ENCODE measurements around the gene SLC16A3. TPM values are rescaled to one million over a fixed set of nuclear protein-coding genes. Genes with fewer than 3 reads are reported as not detected.

Gene SLC16A3
- total and polyA plus RNA-seq, 9 of the 15 experiments (the other 6 are each of a cell fraction or from before 2014, with no cell fraction given) = 0.11 to 5.4 (median 1.2) TPM; not detected in 2

DNA sequence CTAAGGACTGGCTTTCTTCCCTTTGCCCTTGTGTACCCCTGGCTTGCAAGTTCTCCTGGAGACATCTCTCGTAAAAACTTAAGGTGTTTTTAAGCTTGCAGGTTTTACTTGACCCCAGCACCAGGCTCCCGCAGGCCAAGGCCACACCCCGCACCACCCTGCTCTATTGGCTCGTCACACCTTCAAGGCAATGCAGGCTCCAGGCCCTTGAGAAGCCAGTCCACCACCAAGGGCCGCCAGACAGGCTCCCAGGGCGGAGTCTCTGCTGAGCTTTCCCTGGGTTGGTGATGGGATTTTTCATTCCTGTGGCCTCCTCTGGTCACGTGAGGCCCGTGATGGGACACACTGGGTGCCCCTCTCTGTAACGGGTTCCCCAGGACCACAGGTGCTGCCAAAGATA is 34.8 kb downstream of the SLC16A3 start:
- Histone ChIP-seq H3K9me1 (ENCODE audit: control insufficient read depth, insufficient read depth, low read length) (peaks cover 6% of the 10 kb centered on the region), H3K36me3 (ENCODE audit: control insufficient read depth, insufficient read depth, low read length) (peaks cover 97% of the 10 kb centered on the region), H3K4me2 (ENCODE audit: insufficient read depth, low read length) (no peak overlapping the region), H3K27ac (ENCODE audit: extremely low read depth, low read depth, low read length) (no peak overlapping the region), H3K4me1 (replicated peaks in 1 of 2; ENCODE audit: control insufficient read depth in 2 of 2, insufficient read depth in 2 of 2, low read length in 2 of 2) (peaks cover 18 to 20% of the 10 kb centered on the region in 2 experiments), H3K9ac (ENCODE audit: insufficient read depth in 1 of 2, low read depth in 2 of 2, low read length in 2 of 2) (no peak overlapping the region), H3K27me3 (ENCODE audit: control insufficient read depth in 2 of 2, insufficient read depth in 2 of 2, low read length in 2 of 2) (no peaks in the 10 kb centered on the region), H2AFZ (ENCODE audit: low read depth, low read length) (no peak overlapping the region), H4K20me1 (replicated peaks; ENCODE audit: control insufficient read depth, insufficient read depth, low read length) (peaks cover 32% of the 10 kb centered on the region), H3K9me3 (replicated peaks; ENCODE audit: control insufficient read depth, insufficient read depth, low read depth, low read length) (no peaks in the 10 kb centered on the region; the same call in 1 of the 2 replicates), H3K4me3 (no peak overlapping the region), H3K79me2 (ENCODE audit: control insufficient read depth, insufficient read depth, low read length) (peaks cover 96% of the 10 kb centered on the region)
- intact Hi-C loops (cut with micrococcal nuclease) = no loop called here
- ChIA-PET CTCF (ENCODE audit: low intra/inter-chr PET ratio) (no interaction called here), POLR2A (interaction anchor here (1.0 to 1.2 kb wide), 3 partner anchors 8 to 22 kb away, joined by 4 to 6 read pairs (median 4); no protein-coding TSS in a partner anchor)
- in situ Hi-C loops (cut with MboI) = no loop called here
- peak; percentile 51; the same call in 1 of the 2 replicates for TF ChIP-seq POLR2G (IDR thresholded peaks at IDR 0.05; ENCODE audit: low read depth, low read length)
- TF ChIP-seq LCOR (CRISPR knock-in tag; IDR thresholded peaks at IDR 0.05) = no peak
- no peak for TF ChIP-seq TAF1 (IDR thresholded peaks at IDR 0.05; ENCODE audit: control insufficient read depth, extremely low read depth, insufficient read depth, low read length, severe bottlenecking)
- peak; percentile 22; the same call in 1 of the 2 replicates for TF ChIP-seq RBFOX2 (IDR thresholded peaks at IDR 0.05; ENCODE audit: low read depth, low read length)
- no peak for TF ChIP-seq ZNF586 (CRISPR knock-in tag; conservative IDR thresholded peaks at IDR 0.05)
- no peak for FAIRE-seq
- 96% methylated on average over 8 of the region's 9 CpGs for WGBS (ENCODE audit: insufficient coverage, low coverage, missing lambda C conversion rate)
- DNase-seq (ENCODE audit: extremely low read depth in 1 of 4, low spot score in 3 of 4) = no peak
- no TSS peak for BruUV-seq (replicated peaks)
- no peak for ATAC-seq

DNA sequence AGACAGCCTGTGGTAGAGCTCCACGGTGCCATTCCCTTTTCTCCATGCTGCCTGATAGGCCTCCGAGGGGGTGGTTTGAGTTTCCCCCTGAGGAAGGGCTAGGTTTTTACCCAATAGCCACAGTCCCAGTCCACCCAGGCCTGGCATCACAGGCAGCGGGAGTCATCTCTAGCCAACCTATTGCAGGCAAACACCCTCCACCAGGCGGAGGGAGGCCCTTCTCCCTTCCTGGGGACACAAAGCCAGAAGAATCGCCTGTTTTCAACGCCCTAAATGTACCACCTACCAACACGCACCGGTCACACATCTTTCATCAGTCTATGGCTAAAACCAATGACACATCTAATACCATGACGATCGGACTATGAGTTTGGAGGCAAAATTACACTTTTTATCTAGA is 37.3 kb downstream of the SLC16A3 start:
- no peak for DNase-seq (ENCODE audit: extremely low read depth in 1 of 4, low spot score in 3 of 4)
- BruUV-seq (replicated peaks) = no TSS peak
- Histone ChIP-seq H3K4me1 (replicated peaks in 1 of 2; ENCODE audit: control insufficient read depth in 2 of 2, insufficient read depth in 2 of 2, low read length in 2 of 2) (peaks cover 33 to 42% of the 10 kb centered on the region in 2 experiments), H3K4me3 (no peak overlapping the region), H3K4me2 (ENCODE audit: insufficient read depth, low read length) (no peak overlapping the region), H3K9me3 (replicated peaks; ENCODE audit: control insufficient read depth, insufficient read depth, low read depth, low read length) (no peaks in the 10 kb centered on the region), H4K20me1 (replicated peaks; ENCODE audit: control insufficient read depth, insufficient read depth, low read length) (peaks cover 55% of the 10 kb centered on the region), H3K27ac (ENCODE audit: extremely low read depth, low read depth, low read length) (no peak overlapping the region; the same call in 2 of the 3 replicates), H3K79me2 (ENCODE audit: control insufficient read depth, insufficient read depth, low read length) (peaks cover 98% of the 10 kb centered on the region), H3K9ac (ENCODE audit: insufficient read depth in 1 of 2, low read depth in 2 of 2, low read length in 2 of 2) (peak overlapping the region in 1 of 2 experiments; percentile 3; a peak in 1 of 4 replicates), H3K36me3 (ENCODE audit: control insufficient read depth, insufficient read depth, low read length) (peaks cover 97% of the 10 kb centered on the region), H2AFZ (ENCODE audit: low read depth, low read length) (no peak overlapping the region), H3K27me3 (ENCODE audit: control insufficient read depth in 2 of 2, insufficient read depth in 2 of 2, low read length in 2 of 2) (no peaks in the 10 kb centered on the region), H3K9me1 (ENCODE audit: control insufficient read depth, insufficient read depth, low read length) (peaks cover 10% of the 10 kb centered on the region)
- ChIA-PET CTCF (ENCODE audit: low intra/inter-chr PET ratio) (no interaction called here), POLR2A (interaction anchor here (0.6 to 2.2 kb wide), 2 partner anchors 12 to 24 kb away, joined by 3 to 9 read pairs; no protein-coding TSS in a partner anchor)
- no peak for ATAC-seq
- FAIRE-seq = peak; percentile 58
- intact Hi-C loops (cut with micrococcal nuclease) = no loop called here
- TF ChIP-seq POLR2AphosphoS5 (IDR thresholded peaks at IDR 0.05; ENCODE audit: control insufficient read depth, insufficient read depth, low read depth, low read length) = peak; percentile 30; the same call in 1 of the 2 replicates
- TF ChIP-seq ZNF174 (CRISPR knock-in tag; IDR thresholded peaks at IDR 0.05) = no peak
- TF ChIP-seq ETS1 (conservative IDR thresholded peaks at IDR 0.05; ENCODE audit: control insufficient read depth, low read depth, low read length) = no peak
- no peak for TF ChIP-seq ELK3 (CRISPR knock-in tag; IDR thresholded peaks at IDR 0.05)
- WGBS (ENCODE audit: insufficient coverage, low coverage, missing lambda C conversion rate) = 98% methylated on average over 9 of the region's 10 CpGs
- in situ Hi-C loops (cut with MboI) = no loop called here
